GM10248 (cell line): Measurements from ENCODE around the gene EMC9.

Experiments
- CTCF ChIA-PET: fragments of 300-600 bp; sonication (Branson Sonifier 250); formaldehyde crosslinking; extraction: SDS; loops from one replicate; lab custom pipeline; 2021; ENCODE audit warnings: antibody characterized with exemption; lab: Yijun Ruan, JAX
- POLR2A ChIA-PET: fragments of 350-650 bp; sonication (Branson Sonifier 250); formaldehyde crosslinking; extraction: SDS; loops from one replicate; lab custom pipeline; 2020; ENCODE audit warnings: antibody characterized with exemption; lab: Yijun Ruan, JAX
- DNase-seq: peaks from one replicate; pipeline ENCODE4 v3.0.0; 2012; ENCODE audit errors: extremely low spot score
- CTCF ChIP-seq: IDR thresholded peaks from 2 replicates; pipeline ENCODE4 v1.5.1; 2012; ENCODE audit warnings: mild to moderate bottlenecking, low read depth; ENCODE audit errors: extremely low read depth, missing control alignments, control extremely low read depth

EMC9 gene

GRCh38 chr14:24183014-24183481 is 41.7 kb upstream of the EMC9 start:
- ChIA-PET CTCF (interaction anchor here (1.2 kb wide), 1 partner anchor 29 kb away, joined by 3 read pairs; no protein-coding TSS in a partner anchor), POLR2A (interaction anchor here (0.9 kb wide), 2 partner anchors 10 to 36 kb away, joined by 3 read pairs; no protein-coding TSS in a partner anchor)
- DNase-seq = no peak
- no peak for TF ChIP-seq CTCF

GRCh38 chr14:24182110-24182882 is 40.9 kb upstream of the EMC9 start:
- ChIA-PET POLR2A (interaction anchor here (0.9 kb wide), 3 partner anchors 9 to 36 kb away, joined by 3 read pairs; no protein-coding TSS in a partner anchor), CTCF (interaction anchor here (1.2 kb wide), 1 partner anchor 28 kb away, joined by 3 read pairs; no protein-coding TSS in a partner anchor)
- no peak for TF ChIP-seq CTCF
- no peak for DNase-seq

GRCh38 chr14:24181371-24182077 is 40.1 kb upstream of the EMC9 start:
- no peak for DNase-seq
- POLR2A ChIA-PET = interaction anchor here (0.8 to 3.6 kb wide), 5 partner anchors 14 to 34 kb away, joined by 3 to 13 read pairs (median 3); partner anchors contain the start of genes IRF9, RNF31 and TM9SF1
- no peak for TF ChIP-seq CTCF
- CTCF ChIA-PET = interaction anchor here (1.1 to 3.2 kb wide), 3 partner anchors 21 to 73 kb away, joined by 3 to 21 read pairs (median 4); partner anchors contain the start of gene IRF9

- ChIA-PET CTCF (interaction anchor here (0.8 to 3.2 kb wide), 5 partner anchors 10 to 39 kb away, joined by 3 to 21 read pairs (median 3); partner anchors contain the start of genes EMC9 and IRF9), POLR2A (interaction anchor here (1.0 to 3.6 kb wide), 4 partner anchors 9 to 62 kb away, joined by 3 to 13 read pairs (median 4); partner anchors contain the start of genes IPO4, IRF9 and TINF2)
- TF ChIP-seq CTCF = no peak
- no peak for DNase-seq
These were observed 38.8 kb upstream of the EMC9 start for GRCh38 chr14:24179961-24180796.

- TF ChIP-seq CTCF = no peak
- DNase-seq = no peak
- ChIA-PET POLR2A (interaction anchor here (0.6 to 3.6 kb wide), 6 partner anchors 9 to 63 kb away, joined by 3 to 13 read pairs (median 4); partner anchors contain the start of genes IPO4, IRF9 and TINF2), CTCF (interaction anchor here (0.8 to 3.2 kb wide), 4 partner anchors 9 to 36 kb away, joined by 3 to 21 read pairs (median 4); partner anchors contain the start of gene IRF9)
These were observed 38.0 kb upstream of the EMC9 start for GRCh38 chr14:24179294-24179960.
